DLD1 (cell line): Measurements from ENCODE around the gene NKAIN2.

Experiments
- in situ Hi-C: cut with HindIII; loops from 2 replicates; pipeline ENCODE4 v1.10.0; 2017; ENCODE audit warnings: low sequenced_read_pairs

Gene NKAIN2

GRCh38 chr6:124793398-124793797 is 989.7 kb downstream of the NKAIN2 start:
- in situ Hi-C loops: no loop called here

- in situ Hi-C loops: no loop called here
Observed at GRCh38 chr6:124795643-124796463, 992.2 kb downstream of the NKAIN2 start.

GRCh38 chr6:124796464-124796970 is 992.9 kb downstream of the NKAIN2 start:
- in situ Hi-C loops: no loop called here

- in situ Hi-C loops: no loop called here
Observed at GRCh38 chr6:124797224-124797623, 993.6 kb downstream of the NKAIN2 start.

GRCh38 chr6:124798942-124799496 is 995.4 kb downstream of the NKAIN2 start:
- in situ Hi-C loops: no loop called here

GRCh38 chr6:124799638-124800037 is 996.0 kb downstream of the NKAIN2 start:
- in situ Hi-C loops: no loop called here

GRCh38 chr6:124800222-124800621 is 996.6 kb downstream of the NKAIN2 start:
- in situ Hi-C loops: no loop called here

- in situ Hi-C loops: no loop called here
Observed at GRCh38 chr6:124812067-124812466, 1008.4 kb downstream of the NKAIN2 start.

- in situ Hi-C loops: no loop called here
Observed at GRCh38 chr6:124819346-124819745, 1015.7 kb downstream of the NKAIN2 start.

- in situ Hi-C loops: no loop called here
Observed at GRCh38 chr6:124822204-124822613, 1018.5 kb downstream of the NKAIN2 start.

- in situ Hi-C loops: no loop called here
Observed at GRCh38 chr6:124822721-124823120, 1019.1 kb downstream of the NKAIN2 start.

- in situ Hi-C loops: no loop called here
Observed at GRCh38 chr6:124823240-124824111, 1019.8 kb downstream of the NKAIN2 start.

- in situ Hi-C loops: no loop called here
Observed at GRCh38 chr6:124825564-124825963, 1021.9 kb downstream of the NKAIN2 start.

- in situ Hi-C loops: no loop called here
Observed at GRCh38 chr6:124829822-124830221, 1026.2 kb downstream of the NKAIN2 start.

- in situ Hi-C loops: no loop called here
Observed at GRCh38 chr6:124830506-124830905, 1026.8 kb downstream of the NKAIN2 start.

- in situ Hi-C loops: loop anchor here (25.0 kb wide), 1 partner anchor 258 kb away; no protein-coding TSS in a partner anchor
Observed at GRCh38 chr6:124854338-124854922, 1050.8 kb downstream of the NKAIN2 start.

GRCh38 chr6:124857746-124858145 is 1054.1 kb downstream of the NKAIN2 start:
- in situ Hi-C loops: loop anchor here (25.0 kb wide), 1 partner anchor 255 kb away; no protein-coding TSS in a partner anchor

GRCh38 chr6:124858564-124858963 is 1054.9 kb downstream of the NKAIN2 start:
- in situ Hi-C loops: loop anchor here (25.0 kb wide), 1 partner anchor 254 kb away; no protein-coding TSS in a partner anchor

- in situ Hi-C loops: loop anchor here (25.0 kb wide), 1 partner anchor 253 kb away; no protein-coding TSS in a partner anchor
Observed at GRCh38 chr6:124859366-124859765, 1055.7 kb downstream of the NKAIN2 start.

GRCh38 chr6:124866040-124866439 is 1062.4 kb downstream of the NKAIN2 start:
- in situ Hi-C loops: loop anchor here (25.0 kb wide), 1 partner anchor 246 kb away; no protein-coding TSS in a partner anchor
